ENCODE data around the gene PRRC2B. TPM values are rescaled to one million over a fixed set of nuclear protein-coding genes. Genes with fewer than 3 reads are reported as not detected.

PRRC2B gene
- total RNA-seq, 2 donors from 2014 or later, result 136 to 157 TPM

- H3K4me3 Mint-ChIP-seq, result peak overlapping the region; percentile 93
- ATAC-seq (replicated peaks), result peak; percentile 28
- no peaks in the 10 kb centered on the region for H3K9me3 Mint-ChIP-seq
- no peaks in the 10 kb centered on the region for H3K27me3 Mint-ChIP-seq
- H3K4me1 Mint-ChIP-seq, result peaks cover 50% of the 10 kb centered on the region
- peaks cover 45% of the 10 kb centered on the region for H3K36me3 Mint-ChIP-seq (ENCODE audit: low read depth)
- peak overlapping the region; percentile 31 for H3K27ac Mint-ChIP-seq
These were observed 3.4 kb downstream of the PRRC2B start for GRCh38 chr9:131397100-131397790.

- H3K4me3 Mint-ChIP-seq, result peak overlapping the region; percentile 93
- peak; percentile 26 for ATAC-seq (replicated peaks)
These were observed 4.3 kb downstream of the PRRC2B start for GRCh38 chr9:131398204-131398603.

GRCh38 chr9:131399972-131400371 lies 6.1 kb downstream of the PRRC2B start:
- Mint-ChIP-seq H3K4me1 (peaks cover 62% of the 10 kb centered on the region), H3K4me3 (peak overlapping the region; percentile 93), H3K36me3 (ENCODE audit: low read depth) (peaks cover 62% of the 10 kb centered on the region), H3K9me3 (no peaks in the 10 kb centered on the region), H3K27ac (peak overlapping the region; percentile 34), H3K27me3 (no peaks in the 10 kb centered on the region)
- no peak for ATAC-seq (replicated peaks)

More at GRCh38 chr9:131398204-131398603, 4.3 kb downstream of the PRRC2B start:
- peaks cover 56% of the 10 kb centered on the region for H3K4me1 Mint-ChIP-seq
- H3K9me3 Mint-ChIP-seq, result no peaks in the 10 kb centered on the region
- H3K36me3 Mint-ChIP-seq (ENCODE audit: low read depth), result peaks cover 54% of the 10 kb centered on the region
- peak overlapping the region; percentile 31 for H3K27ac Mint-ChIP-seq
- no peaks in the 10 kb centered on the region for H3K27me3 Mint-ChIP-seq

- ATAC-seq (replicated peaks), result no peak
- Mint-ChIP-seq H3K36me3 (ENCODE audit: low read depth) (peaks cover 56% of the 10 kb centered on the region), H3K27ac (peak overlapping the region; percentile 34), H3K4me1 (peaks cover 62% of the 10 kb centered on the region), H3K9me3 (no peaks in the 10 kb centered on the region), H3K27me3 (no peaks in the 10 kb centered on the region), H3K4me3 (peak overlapping the region; percentile 93)
These were observed 6.7 kb downstream of the PRRC2B start for GRCh38 chr9:131400627-131401026.

GRCh38 chr9:131402073-131402472 lies 8.2 kb downstream of the PRRC2B start:
- ATAC-seq (replicated peaks), result no peak
- Mint-ChIP-seq H3K36me3 (ENCODE audit: low read depth) (peaks cover 49% of the 10 kb centered on the region), H3K4me3 (peak overlapping the region; percentile 59), H3K27ac (peak overlapping the region; percentile 36), H3K4me1 (peaks cover 64% of the 10 kb centered on the region), H3K27me3 (no peaks in the 10 kb centered on the region), H3K9me3 (no peaks in the 10 kb centered on the region)

GRCh38 chr9:131402738-131403492 lies 9.0 kb downstream of the PRRC2B start:
- Mint-ChIP-seq H3K4me3 (peak overlapping the region; percentile 59), H3K4me1 (peaks cover 64% of the 10 kb centered on the region), H3K27me3 (no peaks in the 10 kb centered on the region), H3K9me3 (no peaks in the 10 kb centered on the region), H3K27ac (peak overlapping the region; percentile 36), H3K36me3 (ENCODE audit: low read depth) (peaks cover 41% of the 10 kb centered on the region)
- no peak for ATAC-seq (replicated peaks)

GRCh38 chr9:131403493-131403773 lies 9.5 kb downstream of the PRRC2B start:
- H3K27me3 Mint-ChIP-seq, result no peaks in the 10 kb centered on the region
- H3K4me3 Mint-ChIP-seq, result no peak overlapping the region
- ATAC-seq (replicated peaks), result no peak
- no peaks in the 10 kb centered on the region for H3K9me3 Mint-ChIP-seq
- H3K4me1 Mint-ChIP-seq, result peaks cover 63% of the 10 kb centered on the region
- peaks cover 36% of the 10 kb centered on the region for H3K36me3 Mint-ChIP-seq (ENCODE audit: low read depth)
- H3K27ac Mint-ChIP-seq, result no peak overlapping the region

GRCh38 chr9:131404581-131404980 lies 10.7 kb downstream of the PRRC2B start:
- Mint-ChIP-seq H3K4me3 (peak overlapping the region; percentile 72), H3K36me3 (ENCODE audit: low read depth) (peaks cover 32% of the 10 kb centered on the region), H3K9me3 (no peaks in the 10 kb centered on the region), H3K27ac (no peak overlapping the region), H3K4me1 (peaks cover 61% of the 10 kb centered on the region), H3K27me3 (no peaks in the 10 kb centered on the region)
- no peak for ATAC-seq (replicated peaks)

- Mint-ChIP-seq H3K4me3 (peak overlapping the region; percentile 72), H3K27ac (no peak overlapping the region), H3K27me3 (no peaks in the 10 kb centered on the region), H3K9me3 (no peaks in the 10 kb centered on the region), H3K36me3 (ENCODE audit: low read depth) (peaks cover 37% of the 10 kb centered on the region), H3K4me1 (peaks cover 61% of the 10 kb centered on the region)
- ATAC-seq (replicated peaks), result no peak
These were observed 11.1 kb downstream of the PRRC2B start for GRCh38 chr9:131404987-131405386.

- H3K36me3 Mint-ChIP-seq (ENCODE audit: low read depth), result peaks cover 41% of the 10 kb centered on the region
- no peaks in the 10 kb centered on the region for H3K27me3 Mint-ChIP-seq
- no peak overlapping the region for H3K27ac Mint-ChIP-seq
- H3K4me3 Mint-ChIP-seq, result peak overlapping the region; percentile 72
- H3K4me1 Mint-ChIP-seq, result peaks cover 64% of the 10 kb centered on the region
- H3K9me3 Mint-ChIP-seq, result no peaks in the 10 kb centered on the region
- no peak for ATAC-seq (replicated peaks)
These were observed 11.5 kb downstream of the PRRC2B start for GRCh38 chr9:131405428-131405827.

GRCh38 chr9:131405858-131406537 lies 12.1 kb downstream of the PRRC2B start:
- peak overlapping the region; percentile 72 for H3K4me3 Mint-ChIP-seq
- H3K9me3 Mint-ChIP-seq, result no peaks in the 10 kb centered on the region
- H3K4me1 Mint-ChIP-seq, result peaks cover 68% of the 10 kb centered on the region
- peaks cover 44% of the 10 kb centered on the region for H3K36me3 Mint-ChIP-seq (ENCODE audit: low read depth)
- H3K27ac Mint-ChIP-seq, result peak overlapping the region; percentile 9
- no peak for ATAC-seq (replicated peaks)
- H3K27me3 Mint-ChIP-seq, result no peaks in the 10 kb centered on the region

GRCh38 chr9:131406563-131407436 lies 12.9 kb downstream of the PRRC2B start:
- H3K27me3 Mint-ChIP-seq, result no peaks in the 10 kb centered on the region
- peak overlapping the region; percentile 9 for H3K27ac Mint-ChIP-seq
- H3K4me3 Mint-ChIP-seq, result peak overlapping the region; percentile 72
- H3K9me3 Mint-ChIP-seq, result no peaks in the 10 kb centered on the region
- H3K4me1 Mint-ChIP-seq, result peaks cover 68% of the 10 kb centered on the region
- peak; percentile 65 for ATAC-seq (replicated peaks)
- peaks cover 39% of the 10 kb centered on the region for H3K36me3 Mint-ChIP-seq (ENCODE audit: low read depth)

GRCh38 chr9:131407717-131408195 lies 13.9 kb downstream of the PRRC2B start:
- H3K27me3 Mint-ChIP-seq, result no peaks in the 10 kb centered on the region
- H3K9me3 Mint-ChIP-seq, result no peaks in the 10 kb centered on the region
- peak overlapping the region; percentile 41 for H3K27ac Mint-ChIP-seq
- ATAC-seq (replicated peaks), result peak; percentile 54
- peak overlapping the region; percentile 72 for H3K4me3 Mint-ChIP-seq
- peaks cover 66% of the 10 kb centered on the region for H3K4me1 Mint-ChIP-seq
- peaks cover 29% of the 10 kb centered on the region for H3K36me3 Mint-ChIP-seq (ENCODE audit: low read depth)

GRCh38 chr9:131409458-131409992 lies 15.6 kb downstream of the PRRC2B start:
- H3K27me3 Mint-ChIP-seq, result no peaks in the 10 kb centered on the region
- H3K27ac Mint-ChIP-seq, result peak overlapping the region; percentile 91
- H3K36me3 Mint-ChIP-seq (ENCODE audit: low read depth), result peaks cover 25% of the 10 kb centered on the region
- H3K4me1 Mint-ChIP-seq, result peaks cover 69% of the 10 kb centered on the region
- no peaks in the 10 kb centered on the region for H3K9me3 Mint-ChIP-seq
- H3K4me3 Mint-ChIP-seq, result peak overlapping the region; percentile 72
- ATAC-seq (replicated peaks), result no peak
